Measurements from ENCODE around the gene MRPS18B. TPM values are rescaled to one million over a fixed set of nuclear protein-coding genes. Genes with fewer than 3 reads are reported as not detected.

Gene MRPS18B
- total and polyA plus RNA-seq, 2 of the 13 experiments (the other 11 are each of a cell fraction or from before 2014, with no cell fraction given): 125 to 131 TPM

- BruUV-seq (replicated peaks): TSS peak; percentile 64
- H3K27me3 ChIP-seq (ENCODE audit: control insufficient read depth in 1 of 2, insufficient read depth in 2 of 2, low read length in 2 of 2): no peaks in the 10 kb centered on the region; a peak in 1 of 5 replicates
- H3K4me1 ChIP-seq (ENCODE audit: insufficient read depth, low read length): peaks cover 35% of the 10 kb centered on the region
- peak overlapping the region; percentile 88 for H3K4me2 ChIP-seq (ENCODE audit: low read depth, low read length)
- H2AFZ ChIP-seq (ENCODE audit: low read length): no peak overlapping the region
- POLR2A ChIA-PET: interaction anchor here (0.6 to 4.8 kb wide), 46 partner anchors 10 to 1207 kb away, joined by 3 to 172 read pairs (median 4); partner anchors contain the start of genes ABCF1, ATAT1, C6orf136 and DHX16
- H3K36me3 ChIP-seq (replicated peaks in 1 of 2; ENCODE audit: control insufficient read depth in 1 of 2, insufficient read depth in 2 of 2, low read length in 2 of 2): peaks cover 2 to 12% of the 10 kb centered on the region in 2 experiments
- H3K4me3 ChIP-seq (replicated peaks in 1 of 3; ENCODE audit: insufficient read depth in 1 of 3, low read depth in 2 of 3, low read length in 3 of 3): peak overlapping the region; percentile 74 to 97 (median 87)
- WGBS (ENCODE audit: low lambda C conversion rate): under 1% methylated on average over 10 of the region's 10 CpGs
- DNase-seq (ENCODE audit: low spot score) (peak; percentile 83), FAIRE-seq (no peak), ATAC-seq (no peak)
- peak overlapping the region; percentile 100 for H3K9ac ChIP-seq (ENCODE audit: insufficient read depth, low read depth, low read length)
- H4K20me1 ChIP-seq (ENCODE audit: insufficient read depth, low read length): peaks cover 12% of the 10 kb centered on the region
- in situ Hi-C loops (cut with HindIII; ENCODE audit: extremely low pct_ligation_motif_present, low pct_unique_long_range_greater_than_20kb): no loop called here
- CTCF ChIA-PET (ENCODE audit: low intra/inter-chr PET ratio, low total read pairs): no interaction called here
- intact Hi-C loops (cut with micrococcal nuclease; ENCODE audit: unreplicated experiment): loop anchor here (5.0 kb wide), 1 partner anchor 42 kb away; no protein-coding TSS in a partner anchor
- H3K79me2 ChIP-seq (ENCODE audit: insufficient read depth, low read length): peaks cover 44% of the 10 kb centered on the region
- H3K9me3 ChIP-seq (ENCODE audit: low read length): no peaks in the 10 kb centered on the region
- peak overlapping the region; percentile 98 for H3K27ac ChIP-seq (ENCODE audit: extremely low read length, insufficient read depth, low read length)
- TF ChIP-seq, protein P1, sequence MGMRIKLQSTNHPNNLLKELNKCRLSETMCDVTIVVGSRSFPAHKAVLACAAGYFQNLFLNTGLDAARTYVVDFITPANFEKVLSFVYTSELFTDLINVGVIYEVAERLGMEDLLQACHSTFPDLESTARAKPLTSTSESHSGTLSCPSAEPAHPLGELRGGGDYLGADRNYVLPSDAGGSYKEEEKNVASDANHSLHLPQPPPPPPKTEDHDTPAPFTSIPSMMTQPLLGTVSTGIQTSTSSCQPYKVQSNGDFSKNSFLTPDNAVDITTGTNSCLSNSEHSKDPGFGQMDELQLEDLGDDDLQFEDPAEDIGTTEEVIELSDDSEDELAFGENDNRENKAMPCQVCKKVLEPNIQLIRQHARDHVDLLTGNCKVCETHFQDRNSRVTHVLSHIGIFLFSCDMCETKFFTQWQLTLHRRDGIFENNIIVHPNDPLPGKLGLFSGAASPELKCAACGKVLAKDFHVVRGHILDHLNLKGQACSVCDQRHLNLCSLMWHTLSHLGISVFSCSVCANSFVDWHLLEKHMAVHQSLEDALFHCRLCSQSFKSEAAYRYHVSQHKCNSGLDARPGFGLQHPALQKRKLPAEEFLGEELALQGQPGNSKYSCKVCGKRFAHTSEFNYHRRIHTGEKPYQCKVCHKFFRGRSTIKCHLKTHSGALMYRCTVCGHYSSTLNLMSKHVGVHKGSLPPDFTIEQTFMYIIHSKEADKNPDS (CRISPR knock-in tag; IDR thresholded peaks at IDR 0.05): no peak
- TF ChIP-seq ZBTB7B (CRISPR knock-in tag; IDR thresholded peaks at IDR 0.05) (0 out of 2 replicates have a peak, but pooled peaks have one; percentile 21), KDM5A (IDR thresholded peaks at IDR 0.05; ENCODE audit: borderline replicate concordance, low read length) (peak; percentile 66; the same call in 1 of the 2 replicates), SRSF9 (IDR thresholded peaks at IDR 0.05; ENCODE audit: borderline replicate concordance, insufficient read depth, low read depth, low read length, poor library complexity, severe bottlenecking) (peak; percentile 84), SNAPC4 (CRISPR knock-in tag; IDR thresholded peaks at IDR 0.05) (0 out of 2 replicates have a peak, but pooled peaks have one; percentile 13), POLR2G (IDR thresholded peaks at IDR 0.05; ENCODE audit: low read depth, low read length) (peak; percentile 83), ZNF317 (CRISPR knock-in tag; IDR thresholded peaks at IDR 0.05) (peak; percentile 6; the same call in 1 of the 2 replicates), TAF1 (CRISPR knock-in tag; IDR thresholded peaks at IDR 0.05) (peak; percentile 56), GABPB1 (CRISPR knock-in tag; IDR thresholded peaks at IDR 0.05) (0 out of 2 replicates have a peak, but pooled peaks have one; percentile 3)
- TF ChIP-seq, protein P2, sequence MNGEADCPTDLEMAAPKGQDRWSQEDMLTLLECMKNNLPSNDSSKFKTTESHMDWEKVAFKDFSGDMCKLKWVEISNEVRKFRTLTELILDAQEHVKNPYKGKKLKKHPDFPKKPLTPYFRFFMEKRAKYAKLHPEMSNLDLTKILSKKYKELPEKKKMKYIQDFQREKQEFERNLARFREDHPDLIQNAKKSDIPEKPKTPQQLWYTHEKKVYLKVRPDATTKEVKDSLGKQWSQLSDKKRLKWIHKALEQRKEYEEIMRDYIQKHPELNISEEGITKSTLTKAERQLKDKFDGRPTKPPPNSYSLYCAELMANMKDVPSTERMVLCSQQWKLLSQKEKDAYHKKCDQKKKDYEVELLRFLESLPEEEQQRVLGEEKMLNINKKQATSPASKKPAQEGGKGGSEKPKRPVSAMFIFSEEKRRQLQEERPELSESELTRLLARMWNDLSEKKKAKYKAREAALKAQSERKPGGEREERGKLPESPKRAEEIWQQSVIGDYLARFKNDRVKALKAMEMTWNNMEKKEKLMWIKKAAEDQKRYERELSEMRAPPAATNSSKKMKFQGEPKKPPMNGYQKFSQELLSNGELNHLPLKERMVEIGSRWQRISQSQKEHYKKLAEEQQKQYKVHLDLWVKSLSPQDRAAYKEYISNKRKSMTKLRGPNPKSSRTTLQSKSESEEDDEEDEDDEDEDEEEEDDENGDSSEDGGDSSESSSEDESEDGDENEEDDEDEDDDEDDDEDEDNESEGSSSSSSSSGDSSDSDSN (CRISPR knock-in tag; IDR thresholded peaks at IDR 0.05): peak; percentile 12; the same call in 1 of the 2 replicates
- TF ChIP-seq, protein P3, sequence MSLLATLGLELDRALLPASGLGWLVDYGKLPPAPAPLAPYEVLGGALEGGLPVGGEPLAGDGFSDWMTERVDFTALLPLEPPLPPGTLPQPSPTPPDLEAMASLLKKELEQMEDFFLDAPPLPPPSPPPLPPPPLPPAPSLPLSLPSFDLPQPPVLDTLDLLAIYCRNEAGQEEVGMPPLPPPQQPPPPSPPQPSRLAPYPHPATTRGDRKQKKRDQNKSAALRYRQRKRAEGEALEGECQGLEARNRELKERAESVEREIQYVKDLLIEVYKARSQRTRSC (CRISPR knock-in tag; IDR thresholded peaks at IDR 0.05; ENCODE audit: low read depth): peak; percentile 10; the same call in 1 of the 2 replicates
Observed at GRCh38 chr6:30615219-30615957, 2.3 kb upstream of the MRPS18B start.

All from HepG2 (cell line).